K562 (cell line): ENCODE measurements around the gene SNAI1. TPM values are rescaled to one million over a fixed set of nuclear protein-coding genes. Genes with fewer than 3 reads are reported as not detected.

ENCODE experiments used
- EP300 ChIP-seq: IDR thresholded peaks from 2 replicates; pipeline ENCODE4 v1.6.1; 2012; ENCODE audit warnings: low read length, improper control_type of control experiment
- FOXK2 ChIP-seq, 2 experiments: fragments of 450-650 bp; IDR thresholded peaks in 1 of 2; conservative IDR thresholded peaks in 1 of 2; 2 replicates each; pipeline ENCODE4 v1.6.1; 2016; ENCODE audit warnings: low read depth in 2 of 2, mild to moderate bottlenecking in 1 of 2
- KDM5B ChIP-seq: fragments of 200-600 bp; sonication (generic); IDR thresholded peaks from 2 replicates; pipeline ENCODE4 v1.6.1; 2012; ENCODE audit warnings: low read depth, mild to moderate bottlenecking, moderate library complexity, low read length, control low read depth, inconsistent platforms; ENCODE audit not compliant: insufficient replicate concordance
- NFRKB ChIP-seq: fragments of 450-650 bp; IDR thresholded peaks from 2 replicates; pipeline ENCODE4 v1.6.1; 2016; ENCODE audit warnings: low read depth
- NR2C1 ChIP-seq, 2 experiments: fragments of 450-650 bp; IDR thresholded peaks; 2 replicates each; pipeline ENCODE4 v1.6.1; 2017; ENCODE audit warnings: mild to moderate bottlenecking in 2 of 2, antibody characterized with exemption in 1 of 2, inconsistent platforms in 1 of 2, missing compliant biosample characterization in 1 of 2, missing genetic modification characterization in 1 of 2
- OTX1 ChIP-seq: fragments of 450-650 bp; formaldehyde crosslinking; IDR thresholded peaks from 2 replicates; pipeline ENCODE4 v1.4.0; 2022; ENCODE audit warnings: mild to moderate bottlenecking
- SAFB ChIP-seq: fragments of 200-400 bp; formaldehyde crosslinking; IDR thresholded peaks from 2 replicates; pipeline ENCODE4 v1.6.1; 2017; ENCODE audit warnings: low read depth, low read length, borderline replicate concordance
- SUPT5H ChIP-seq: fragments of 450-650 bp; IDR thresholded peaks from 2 replicates; pipeline ENCODE4 v1.6.1; 2016
- YY1 ChIP-seq, 3 experiments: IDR thresholded peaks; 2 replicates each; pipeline ENCODE4 v1.6.1; 2011; ENCODE audit warnings: low read length in 2 of 3, mild to moderate bottlenecking in 2 of 3, moderate library complexity in 2 of 3, borderline replicate concordance in 1 of 3, control low read depth in 1 of 3, low read depth in 1 of 3; ENCODE audit not compliant: insufficient read depth in 3 of 3, insufficient replicate concordance in 2 of 3, control insufficient read depth in 1 of 3, insufficient read length in 1 of 3; ENCODE audit errors: extremely low read depth in 1 of 3
- polyA plus RNA-seq, 8 experiments: library from polyadenylated mRNA; depleted of rRNA in 4 of 8; stranded (reverse) in 5 of 8; unstranded in 3 of 8; fragments of >200 nt; fragmentation: Nextera tagmentation in 2 of 8; fragmentation: Illumina TruSeq in 1 of 8; extraction: Ambion mirVana in 2 of 8; extraction: Trizol in 1 of 8; gene quantifications; 2 replicates each; pipeline versions ENCODE4 v1.2.1 to v1.2.3, GENCODE V29; 2011 to 2014; ENCODE audit warnings: inconsistent platforms in 1 of 8, missing spikeins in 1 of 8
- total RNA-seq, 7 experiments: library from RNA; depleted of rRNA in 6 of 7; stranded (reverse); fragments of >200 nt in 6 of 7; fragmentation: Illumina TruSeq in 2 of 7; extraction: Trizol in 2 of 7; gene quantifications; 2 replicates each; pipeline versions ENCODE4 v1.2.1 to v1.2.3, GENCODE V29; 2011 to 2021; ENCODE audit warnings: low replicate concordance in 1 of 7
- TF ChIP-seq, protein P1 (sequence below): fragments of 450-650 bp; IDR thresholded peaks from 2 replicates; pipeline ENCODE4 v1.6.1; 2016; ENCODE audit warnings: mild to moderate bottlenecking, moderate library complexity
- TF ChIP-seq, protein P2 (sequence below): fragments of 450-650 bp; IDR thresholded peaks from 2 replicates; pipeline ENCODE4 v1.6.1; 2016; ENCODE audit warnings: antibody characterized with exemption
- TF ChIP-seq, protein P3 (sequence below): sonication (generic); formaldehyde crosslinking; IDR thresholded peaks from 2 replicates; pipeline ENCODE4 v1.5.0; 2020; ENCODE audit warnings: missing genetic modification reagents

Gene SNAI1
- total and polyA plus RNA-seq, 9 of the 15 experiments (the other 6 are each of a cell fraction or from before 2014, with no cell fraction given): 0.32 to 11.6 (median 2.0) TPM

DNA sequence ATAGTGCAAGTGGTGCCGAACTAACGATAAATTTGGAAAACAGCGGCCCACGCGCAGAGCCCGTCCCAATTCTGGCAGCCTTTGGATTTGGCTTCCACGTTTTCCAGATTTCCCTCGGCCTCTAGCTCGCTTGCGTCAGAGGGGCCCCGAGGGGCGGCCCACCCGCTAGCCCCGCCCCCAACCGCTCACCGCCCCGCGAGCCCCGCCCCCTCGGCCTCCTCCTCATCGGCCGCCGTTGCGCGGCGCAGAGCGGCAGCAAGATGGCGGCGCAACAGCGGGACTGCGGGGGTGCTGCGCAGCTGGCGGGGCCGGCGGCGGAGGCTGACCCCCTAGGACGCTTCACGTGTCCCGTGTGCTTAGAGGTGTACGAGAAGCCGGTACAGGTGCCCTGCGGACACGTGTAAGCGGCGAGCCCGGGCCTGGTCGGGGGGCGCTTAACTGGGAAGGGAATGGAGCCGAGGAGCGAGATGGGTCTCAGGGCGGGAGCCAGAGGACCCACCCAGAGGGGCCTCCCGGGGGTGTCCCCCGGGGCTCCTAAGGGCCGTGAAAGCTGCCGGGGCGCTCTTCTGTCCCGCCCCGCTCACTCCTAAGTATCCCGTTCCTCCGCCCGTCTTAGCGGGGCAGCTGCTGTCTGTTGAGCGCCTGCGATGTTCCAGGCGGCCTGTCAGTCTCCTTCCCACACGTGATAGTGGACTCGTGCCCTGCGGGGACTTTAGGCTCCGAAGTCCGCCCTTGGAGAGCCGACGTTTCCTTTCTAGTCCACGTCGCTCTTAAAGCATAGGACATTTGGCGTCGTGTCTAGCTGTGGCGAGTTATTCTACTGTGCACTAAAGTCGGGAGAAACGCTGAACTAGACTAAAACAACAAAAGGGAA lies 46.4 kb upstream of the SNAI1 start, which contains the start of gene RNF114 (continued):
- TF ChIP-seq, protein P1, sequence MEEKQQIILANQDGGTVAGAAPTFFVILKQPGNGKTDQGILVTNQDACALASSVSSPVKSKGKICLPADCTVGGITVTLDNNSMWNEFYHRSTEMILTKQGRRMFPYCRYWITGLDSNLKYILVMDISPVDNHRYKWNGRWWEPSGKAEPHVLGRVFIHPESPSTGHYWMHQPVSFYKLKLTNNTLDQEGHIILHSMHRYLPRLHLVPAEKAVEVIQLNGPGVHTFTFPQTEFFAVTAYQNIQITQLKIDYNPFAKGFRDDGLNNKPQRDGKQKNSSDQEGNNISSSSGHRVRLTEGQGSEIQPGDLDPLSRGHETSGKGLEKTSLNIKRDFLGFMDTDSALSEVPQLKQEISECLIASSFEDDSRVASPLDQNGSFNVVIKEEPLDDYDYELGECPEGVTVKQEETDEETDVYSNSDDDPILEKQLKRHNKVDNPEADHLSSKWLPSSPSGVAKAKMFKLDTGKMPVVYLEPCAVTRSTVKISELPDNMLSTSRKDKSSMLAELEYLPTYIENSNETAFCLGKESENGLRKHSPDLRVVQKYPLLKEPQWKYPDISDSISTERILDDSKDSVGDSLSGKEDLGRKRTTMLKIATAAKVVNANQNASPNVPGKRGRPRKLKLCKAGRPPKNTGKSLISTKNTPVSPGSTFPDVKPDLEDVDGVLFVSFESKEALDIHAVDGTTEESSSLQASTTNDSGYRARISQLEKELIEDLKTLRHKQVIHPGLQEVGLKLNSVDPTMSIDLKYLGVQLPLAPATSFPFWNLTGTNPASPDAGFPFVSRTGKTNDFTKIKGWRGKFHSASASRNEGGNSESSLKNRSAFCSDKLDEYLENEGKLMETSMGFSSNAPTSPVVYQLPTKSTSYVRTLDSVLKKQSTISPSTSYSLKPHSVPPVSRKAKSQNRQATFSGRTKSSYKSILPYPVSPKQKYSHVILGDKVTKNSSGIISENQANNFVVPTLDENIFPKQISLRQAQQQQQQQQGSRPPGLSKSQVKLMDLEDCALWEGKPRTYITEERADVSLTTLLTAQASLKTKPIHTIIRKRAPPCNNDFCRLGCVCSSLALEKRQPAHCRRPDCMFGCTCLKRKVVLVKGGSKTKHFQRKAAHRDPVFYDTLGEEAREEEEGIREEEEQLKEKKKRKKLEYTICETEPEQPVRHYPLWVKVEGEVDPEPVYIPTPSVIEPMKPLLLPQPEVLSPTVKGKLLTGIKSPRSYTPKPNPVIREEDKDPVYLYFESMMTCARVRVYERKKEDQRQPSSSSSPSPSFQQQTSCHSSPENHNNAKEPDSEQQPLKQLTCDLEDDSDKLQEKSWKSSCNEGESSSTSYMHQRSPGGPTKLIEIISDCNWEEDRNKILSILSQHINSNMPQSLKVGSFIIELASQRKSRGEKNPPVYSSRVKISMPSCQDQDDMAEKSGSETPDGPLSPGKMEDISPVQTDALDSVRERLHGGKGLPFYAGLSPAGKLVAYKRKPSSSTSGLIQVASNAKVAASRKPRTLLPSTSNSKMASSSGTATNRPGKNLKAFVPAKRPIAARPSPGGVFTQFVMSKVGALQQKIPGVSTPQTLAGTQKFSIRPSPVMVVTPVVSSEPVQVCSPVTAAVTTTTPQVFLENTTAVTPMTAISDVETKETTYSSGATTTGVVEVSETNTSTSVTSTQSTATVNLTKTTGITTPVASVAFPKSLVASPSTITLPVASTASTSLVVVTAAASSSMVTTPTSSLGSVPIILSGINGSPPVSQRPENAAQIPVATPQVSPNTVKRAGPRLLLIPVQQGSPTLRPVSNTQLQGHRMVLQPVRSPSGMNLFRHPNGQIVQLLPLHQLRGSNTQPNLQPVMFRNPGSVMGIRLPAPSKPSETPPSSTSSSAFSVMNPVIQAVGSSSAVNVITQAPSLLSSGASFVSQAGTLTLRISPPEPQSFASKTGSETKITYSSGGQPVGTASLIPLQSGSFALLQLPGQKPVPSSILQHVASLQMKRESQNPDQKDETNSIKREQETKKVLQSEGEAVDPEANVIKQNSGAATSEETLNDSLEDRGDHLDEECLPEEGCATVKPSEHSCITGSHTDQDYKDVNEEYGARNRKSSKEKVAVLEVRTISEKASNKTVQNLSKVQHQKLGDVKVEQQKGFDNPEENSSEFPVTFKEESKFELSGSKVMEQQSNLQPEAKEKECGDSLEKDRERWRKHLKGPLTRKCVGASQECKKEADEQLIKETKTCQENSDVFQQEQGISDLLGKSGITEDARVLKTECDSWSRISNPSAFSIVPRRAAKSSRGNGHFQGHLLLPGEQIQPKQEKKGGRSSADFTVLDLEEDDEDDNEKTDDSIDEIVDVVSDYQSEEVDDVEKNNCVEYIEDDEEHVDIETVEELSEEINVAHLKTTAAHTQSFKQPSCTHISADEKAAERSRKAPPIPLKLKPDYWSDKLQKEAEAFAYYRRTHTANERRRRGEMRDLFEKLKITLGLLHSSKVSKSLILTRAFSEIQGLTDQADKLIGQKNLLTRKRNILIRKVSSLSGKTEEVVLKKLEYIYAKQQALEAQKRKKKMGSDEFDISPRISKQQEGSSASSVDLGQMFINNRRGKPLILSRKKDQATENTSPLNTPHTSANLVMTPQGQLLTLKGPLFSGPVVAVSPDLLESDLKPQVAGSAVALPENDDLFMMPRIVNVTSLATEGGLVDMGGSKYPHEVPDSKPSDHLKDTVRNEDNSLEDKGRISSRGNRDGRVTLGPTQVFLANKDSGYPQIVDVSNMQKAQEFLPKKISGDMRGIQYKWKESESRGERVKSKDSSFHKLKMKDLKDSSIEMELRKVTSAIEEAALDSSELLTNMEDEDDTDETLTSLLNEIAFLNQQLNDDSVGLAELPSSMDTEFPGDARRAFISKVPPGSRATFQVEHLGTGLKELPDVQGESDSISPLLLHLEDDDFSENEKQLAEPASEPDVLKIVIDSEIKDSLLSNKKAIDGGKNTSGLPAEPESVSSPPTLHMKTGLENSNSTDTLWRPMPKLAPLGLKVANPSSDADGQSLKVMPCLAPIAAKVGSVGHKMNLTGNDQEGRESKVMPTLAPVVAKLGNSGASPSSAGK: peak; percentile 72
- TF ChIP-seq FOXK2 (conservative IDR thresholded peaks at IDR 0.05 in 1 of 2, IDR thresholded peaks at IDR 0.05 in 1 of 2; ENCODE audit: low read depth in 2 of 2) (no peak), SUPT5H (peak; percentile 90), NFRKB (no peak; the same call in 1 of the 2 replicates), EP300 (peak; percentile 43; the same call in 1 of the 2 replicates), KDM5B (peak; percentile 76), YY1 (IDR thresholded peaks at IDR 0.05; ENCODE audit: borderline replicate concordance in 1 of 3, control insufficient read depth in 1 of 3, extremely low read depth in 1 of 3, insufficient read depth in 3 of 3, insufficient read length in 1 of 3, insufficient replicate concordance in 2 of 3, low read depth in 1 of 3, low read length in 2 of 3) (peak; percentile 82 to 98 (median 95)), OTX1 (CRISPR knock-in tag) (no peak), SAFB (peak; percentile 33; the same call in 1 of the 2 replicates), NR2C1 (IDR thresholded peaks at IDR 0.05) (no peak), NR2C1 (tag; IDR thresholded peaks at IDR 0.05) (no peak)
- TF ChIP-seq, protein P2, sequence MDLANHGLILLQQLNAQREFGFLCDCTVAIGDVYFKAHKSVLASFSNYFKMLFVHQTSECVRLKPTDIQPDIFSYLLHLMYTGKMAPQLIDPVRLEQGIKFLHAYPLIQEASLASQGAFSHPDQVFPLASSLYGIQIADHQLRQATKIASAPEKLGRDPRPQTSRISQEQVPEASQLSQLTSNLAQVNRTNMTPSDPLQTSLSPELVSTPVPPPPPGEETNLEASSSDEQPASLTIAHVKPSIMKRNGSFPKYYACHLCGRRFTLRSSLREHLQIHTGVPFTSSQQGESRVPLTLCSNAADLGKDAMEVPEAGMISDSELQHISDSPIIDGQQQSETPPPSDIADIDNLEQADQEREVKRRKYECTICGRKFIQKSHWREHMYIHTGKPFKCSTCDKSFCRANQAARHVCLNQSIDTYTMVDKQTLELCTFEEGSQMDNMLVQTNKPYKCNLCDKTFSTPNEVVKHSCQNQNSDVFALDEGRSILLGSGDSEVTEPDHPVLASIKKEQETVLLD: no peak
- TF ChIP-seq, protein P3, sequence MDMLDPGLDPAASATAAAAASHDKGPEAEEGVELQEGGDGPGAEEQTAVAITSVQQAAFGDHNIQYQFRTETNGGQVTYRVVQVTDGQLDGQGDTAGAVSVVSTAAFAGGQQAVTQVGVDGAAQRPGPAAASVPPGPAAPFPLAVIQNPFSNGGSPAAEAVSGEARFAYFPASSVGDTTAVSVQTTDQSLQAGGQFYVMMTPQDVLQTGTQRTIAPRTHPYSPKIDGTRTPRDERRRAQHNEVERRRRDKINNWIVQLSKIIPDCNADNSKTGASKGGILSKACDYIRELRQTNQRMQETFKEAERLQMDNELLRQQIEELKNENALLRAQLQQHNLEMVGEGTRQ (CRISPR knock-in tag): peak; percentile 62; the same call in 1 of the 2 replicates
